GM12872 (cell line): Measurements from ENCODE around the gene RELN.

ENCODE experiments used
- TF ChIP-seq, protein P1 (sequence below): IDR thresholded peaks from 3 replicates; pipeline ENCODE4 v1.5.1; 2011; ENCODE audit warnings: low read depth, mild to moderate bottlenecking, low read length, moderate library complexity; ENCODE audit not compliant: insufficient read depth

Gene RELN

GRCh38 chr7:103773726-103774125 lies 215.7 kb downstream of the RELN start:
- TF ChIP-seq, protein P1, sequence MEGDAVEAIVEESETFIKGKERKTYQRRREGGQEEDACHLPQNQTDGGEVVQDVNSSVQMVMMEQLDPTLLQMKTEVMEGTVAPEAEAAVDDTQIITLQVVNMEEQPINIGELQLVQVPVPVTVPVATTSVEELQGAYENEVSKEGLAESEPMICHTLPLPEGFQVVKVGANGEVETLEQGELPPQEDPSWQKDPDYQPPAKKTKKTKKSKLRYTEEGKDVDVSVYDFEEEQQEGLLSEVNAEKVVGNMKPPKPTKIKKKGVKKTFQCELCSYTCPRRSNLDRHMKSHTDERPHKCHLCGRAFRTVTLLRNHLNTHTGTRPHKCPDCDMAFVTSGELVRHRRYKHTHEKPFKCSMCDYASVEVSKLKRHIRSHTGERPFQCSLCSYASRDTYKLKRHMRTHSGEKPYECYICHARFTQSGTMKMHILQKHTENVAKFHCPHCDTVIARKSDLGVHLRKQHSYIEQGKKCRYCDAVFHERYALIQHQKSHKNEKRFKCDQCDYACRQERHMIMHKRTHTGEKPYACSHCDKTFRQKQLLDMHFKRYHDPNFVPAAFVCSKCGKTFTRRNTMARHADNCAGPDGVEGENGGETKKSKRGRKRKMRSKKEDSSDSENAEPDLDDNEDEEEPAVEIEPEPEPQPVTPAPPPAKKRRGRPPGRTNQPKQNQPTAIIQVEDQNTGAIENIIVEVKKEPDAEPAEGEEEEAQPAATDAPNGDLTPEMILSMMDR, result no peak

- TF ChIP-seq, protein P1, result no peak
Measured at GRCh38 chr7:103772171-103772773, 217.2 kb downstream of the RELN start.

- TF ChIP-seq, protein P1, result no peak
Measured at GRCh38 chr7:103771294-103771693, 218.2 kb downstream of the RELN start.

DNA sequence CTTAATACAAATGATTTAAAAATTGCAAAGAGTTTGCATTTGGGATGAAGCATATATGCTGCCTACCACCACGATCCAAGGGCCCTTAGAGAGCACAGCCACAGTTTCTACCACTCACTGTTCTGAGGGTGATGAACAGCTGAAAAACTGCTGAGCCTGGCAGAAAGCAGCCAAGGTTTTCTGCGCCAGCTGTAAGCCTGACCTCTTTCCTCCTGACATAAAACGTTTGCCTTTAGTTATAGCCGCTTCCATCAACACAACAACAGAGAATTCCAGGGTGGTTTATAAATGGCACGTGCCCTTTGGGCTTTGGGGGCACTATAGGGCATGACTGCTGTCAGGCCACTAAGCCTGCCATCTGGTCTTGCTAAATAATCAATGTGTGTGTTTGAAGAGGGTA lies 222.8 kb downstream of the RELN start:
- TF ChIP-seq, protein P1, result no peak

GRCh38 chr7:103765901-103766300 lies 223.6 kb downstream of the RELN start:
- TF ChIP-seq, protein P1, result no peak

DNA sequence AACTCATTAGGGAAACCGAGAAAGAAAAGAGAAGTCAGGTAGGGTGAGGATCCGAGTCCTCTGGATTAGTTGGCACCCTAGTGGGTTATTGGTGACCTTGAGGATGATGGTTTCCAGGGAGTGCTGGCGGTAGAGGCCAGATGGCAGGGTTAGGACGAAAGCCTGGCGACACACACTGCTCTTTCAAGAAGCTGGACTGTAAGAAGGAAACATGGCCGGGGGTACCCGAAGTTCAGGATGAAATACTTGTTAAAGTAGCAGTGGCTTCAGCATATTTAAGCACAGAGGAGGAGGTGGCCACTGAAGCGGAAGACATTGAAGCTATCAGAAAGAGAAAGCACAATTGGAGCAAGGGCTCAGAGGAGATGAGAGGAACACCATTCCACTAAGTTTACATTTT lies 224.6 kb downstream of the RELN start:
- TF ChIP-seq, protein P1, result no peak

- TF ChIP-seq, protein P1, result no peak
Measured at GRCh38 chr7:103762877-103763276, 226.6 kb downstream of the RELN start.
